Muscle layer of colon (tissue), 2 donors: ENCODE measurements around the gene SNX15.
"Not testable (repeated sequence)": the region's sequence is repeated elsewhere in the genome, so short reads cannot be mapped to it uniquely, and the experiment has no call there.

Experiments
- H3K27ac ChIP-seq: one replicate; pipeline ENCODE4 v1.7.0; 2013; ENCODE audit warnings: low read depth, mild to moderate bottlenecking, low read length, moderate library complexity
- H3K27me3 ChIP-seq, 2 donors: one replicate each; pipeline ENCODE4 v1.7.0; 2013; ENCODE audit warnings: low read length in 2 of 2, mild to moderate bottlenecking in 2 of 2; ENCODE audit not compliant: insufficient read depth in 2 of 2, control insufficient read depth in 1 of 2
- H3K36me3 ChIP-seq: one replicate; pipeline ENCODE4 v1.7.0; 2013; ENCODE audit warnings: mild to moderate bottlenecking, low read length; ENCODE audit not compliant: insufficient read depth
- H3K4me1 ChIP-seq: one replicate; pipeline ENCODE4 v1.7.0; 2013; ENCODE audit warnings: mild to moderate bottlenecking, low read length; ENCODE audit not compliant: insufficient read depth
- H3K4me3 ChIP-seq, 2 donors: one replicate each; pipeline ENCODE4 v1.7.0; 2013; ENCODE audit warnings: low read length in 2 of 2, low read depth in 1 of 2, mild to moderate bottlenecking in 1 of 2, moderate library complexity in 1 of 2
- H3K9ac ChIP-seq: one replicate; pipeline ENCODE4 v1.7.0; 2013; ENCODE audit warnings: low read length
- H3K9me3 ChIP-seq: one replicate; pipeline ENCODE4 v1.7.0; 2013; ENCODE audit warnings: mild to moderate bottlenecking, low read length
- donor health status: abdominal sarcoma.
- donor health status: Adenocarcinoma of cecum.

The SNX15 gene

GRCh38 chr11:64999478-64999877 lies 27.8 kb upstream of the SNX15 start:
- no peak overlapping the region for H3K4me3 ChIP-seq
- no peak overlapping the region for H3K27ac ChIP-seq
- no peaks in the 10 kb centered on the region for H3K36me3 ChIP-seq
- no peaks in the 10 kb centered on the region for H3K9me3 ChIP-seq
- peaks cover 21% of the 10 kb centered on the region for H3K4me1 ChIP-seq
- H3K9ac ChIP-seq, result no peak overlapping the region
- H3K27me3 ChIP-seq, result no peaks in the 10 kb centered on the region

DNA sequence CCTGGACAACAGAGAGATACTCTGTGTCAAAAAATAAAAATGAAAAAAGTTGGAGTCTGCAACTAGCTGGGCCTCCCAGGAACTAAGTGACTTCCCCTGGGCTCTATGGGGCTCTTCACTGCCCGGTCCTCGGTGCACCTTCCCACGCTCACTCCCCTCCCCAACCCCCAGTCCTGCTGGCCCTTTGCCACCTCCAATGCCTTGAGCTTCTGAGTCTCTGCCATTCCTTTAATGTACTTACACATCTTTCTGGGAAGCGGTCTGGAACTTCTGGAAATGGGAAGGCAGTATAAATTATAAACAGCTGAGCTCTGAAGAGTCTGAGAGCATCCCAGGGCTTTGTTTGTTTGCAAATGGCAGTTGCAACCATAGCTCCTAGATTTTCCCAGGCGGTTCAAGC lies 24.5 kb upstream of the SNX15 start:
- no peaks in the 10 kb centered on the region for H3K36me3 ChIP-seq
- H3K27ac ChIP-seq, result no peak overlapping the region
- H3K9ac ChIP-seq, result no peak overlapping the region
- H3K4me3 ChIP-seq, result no peak overlapping the region
- H3K4me1 ChIP-seq, result no peaks in the 10 kb centered on the region
- H3K9me3 ChIP-seq, result no peaks in the 10 kb centered on the region
- H3K27me3 ChIP-seq, result no peaks in the 10 kb centered on the region

- no peak overlapping the region for H3K4me3 ChIP-seq
- H3K9me3 ChIP-seq, result no peaks in the 10 kb centered on the region
- H3K9ac ChIP-seq, result no peak overlapping the region
- no peaks in the 10 kb centered on the region for H3K4me1 ChIP-seq
- no peaks in the 10 kb centered on the region for H3K27me3 ChIP-seq
- no peaks in the 10 kb centered on the region for H3K36me3 ChIP-seq
- no peak overlapping the region for H3K27ac ChIP-seq
Observed at GRCh38 chr11:65003282-65003681, 24.0 kb upstream of the SNX15 start.

DNA sequence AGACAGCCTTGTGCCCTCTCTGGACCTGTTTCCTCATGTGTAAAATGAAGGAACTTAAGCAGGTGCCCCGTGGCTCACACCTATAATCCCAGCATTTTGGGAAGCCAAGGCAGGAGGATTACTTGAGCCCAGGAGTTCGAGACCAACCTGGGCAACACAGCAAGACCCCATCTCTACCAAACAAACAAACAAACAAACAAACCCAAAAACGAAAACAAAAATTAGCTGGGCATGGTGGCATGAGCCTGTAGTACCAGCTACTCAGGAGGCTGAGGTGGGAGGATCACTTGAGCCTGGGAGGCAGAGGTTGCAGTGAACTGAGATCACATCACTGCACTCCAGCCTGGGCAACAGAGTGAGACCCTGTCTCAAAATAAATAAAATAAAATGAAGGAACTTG lies 23.3 kb upstream of the SNX15 start:
- not testable (repeated sequence) for H3K9ac ChIP-seq, H3K27ac ChIP-seq, H3K9me3 ChIP-seq, H3K4me1 ChIP-seq, H3K4me3 ChIP-seq, H3K27me3 ChIP-seq, H3K36me3 ChIP-seq

DNA sequence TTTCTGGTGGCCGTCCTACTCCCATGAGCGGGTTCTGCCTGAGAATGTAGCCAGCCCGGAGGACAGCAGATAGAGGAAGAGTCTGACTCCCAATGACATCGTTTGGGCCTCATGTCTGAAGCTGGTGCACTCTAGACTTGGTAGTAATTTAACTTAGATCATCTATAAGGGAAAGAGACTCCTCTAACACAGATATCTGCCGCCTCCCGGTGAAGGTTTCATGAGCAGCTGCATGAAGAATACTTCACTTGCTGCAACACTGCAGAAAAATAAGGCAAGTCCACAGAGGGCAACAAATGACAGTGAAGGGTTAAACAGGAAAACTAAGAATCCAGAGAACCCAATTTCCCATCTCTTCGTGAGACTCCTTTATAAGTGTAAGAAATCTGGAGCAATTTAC lies 19.2 kb upstream of the SNX15 start:
- no peaks in the 10 kb centered on the region for H3K9me3 ChIP-seq
- no peak overlapping the region for H3K27ac ChIP-seq
- no peaks in the 10 kb centered on the region for H3K27me3 ChIP-seq
- H3K4me1 ChIP-seq, result peaks cover 3% of the 10 kb centered on the region
- H3K36me3 ChIP-seq, result no peaks in the 10 kb centered on the region
- H3K9ac ChIP-seq, result no peak overlapping the region
- H3K4me3 ChIP-seq, result no peak overlapping the region

DNA sequence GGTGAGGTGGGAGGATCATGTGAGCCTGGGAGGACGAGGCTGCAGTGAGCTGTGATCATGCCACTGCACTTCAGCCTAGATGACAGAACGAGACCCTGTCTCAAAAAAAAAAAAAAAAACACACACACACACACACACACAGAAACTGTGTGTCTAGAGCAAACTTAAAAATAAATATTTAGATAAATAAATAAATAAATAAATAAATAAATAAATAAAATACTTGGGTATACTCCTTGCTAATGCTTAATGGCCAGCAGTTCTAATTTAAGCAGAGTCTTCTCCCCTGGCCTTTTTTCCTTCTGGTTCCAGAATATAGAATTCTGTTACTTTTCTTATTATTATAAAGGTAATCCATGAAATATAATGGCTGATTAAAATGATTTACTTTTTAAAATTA lies 18.4 kb upstream of the SNX15 start:
- Histone ChIP-seq H3K27ac (no peak overlapping the region), H3K4me1 (peaks cover 8% of the 10 kb centered on the region), H3K36me3 (no peaks in the 10 kb centered on the region), H3K9ac (no peak overlapping the region), H3K9me3 (no peaks in the 10 kb centered on the region), H3K27me3 (no peaks in the 10 kb centered on the region), H3K4me3 (no peak overlapping the region)

GRCh38 chr11:65013130-65013887 lies 13.9 kb upstream of the SNX15 start:
- Histone ChIP-seq H3K9me3 (no peaks in the 10 kb centered on the region), H3K4me3 (peak overlapping the region; percentile 82 to 92), H3K27ac (peak overlapping the region; percentile 99), H3K36me3 (peaks cover 8% of the 10 kb centered on the region), H3K4me1 (peaks cover 13% of the 10 kb centered on the region), H3K9ac (peak overlapping the region; percentile 93), H3K27me3 (no peaks in the 10 kb centered on the region)

- H3K4me3 ChIP-seq, result peak within 1 kb of the TSS; percentile 82 to 92
- peak within 1 kb of the TSS; percentile 93 for H3K9ac ChIP-seq
- peaks cover 13% of the 10 kb centered on the region for H3K4me1 ChIP-seq
Observed at GRCh38 chr11:65013888-65014725, 13.1 kb upstream of the SNX15 start, which contains the start of gene ARL2. TSS of gene ARL2 (plus strand) at chr11:65014160. CDS start at chr11:65014208, 48 bp downstream.

DNA sequence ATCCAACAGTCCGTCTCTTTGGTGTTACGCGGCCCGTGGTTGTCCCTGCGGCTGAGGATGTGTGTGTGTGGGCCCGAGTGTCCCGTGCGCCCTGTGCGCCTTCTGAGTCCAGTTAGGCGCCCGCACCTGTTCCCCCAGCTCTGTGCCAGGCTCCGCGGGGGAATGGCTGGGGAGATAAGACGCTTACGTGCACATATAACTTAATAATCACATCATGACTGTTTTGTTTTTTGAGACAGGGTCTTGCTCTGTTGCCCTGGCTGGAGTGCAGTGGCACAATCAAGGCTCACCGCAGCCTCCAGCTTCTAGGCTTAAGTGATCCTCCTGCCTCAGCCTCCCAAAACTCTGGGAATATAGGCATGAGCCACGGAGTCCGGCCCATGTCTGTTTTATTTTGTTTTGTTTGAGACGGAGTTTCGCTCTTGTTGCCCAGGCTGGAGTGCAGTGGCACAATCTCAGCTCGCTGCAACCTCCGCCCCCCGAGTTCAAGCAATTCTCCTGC lies 12.5 kb upstream of the SNX15 start:
- Histone ChIP-seq H3K27ac (peak overlapping the region; percentile 99), H3K4me1 (peaks cover 13% of the 10 kb centered on the region), H3K9me3 (no peaks in the 10 kb centered on the region), H3K9ac (peak overlapping the region; percentile 39), H3K36me3 (peaks cover 16% of the 10 kb centered on the region), H3K4me3 (peak overlapping the region; percentile 82 to 92), H3K27me3 (no peaks in the 10 kb centered on the region)

More at GRCh38 chr11:65013888-65014725, 13.1 kb upstream of the SNX15 start, which contains the start of gene ARL2:
- peak within 1 kb of the TSS; percentile 99 for H3K27ac ChIP-seq
- H3K27me3 ChIP-seq, result no peaks in the 10 kb centered on the region
- peaks cover 13% of the 10 kb centered on the region for H3K36me3 ChIP-seq
- no peaks in the 10 kb centered on the region for H3K9me3 ChIP-seq

DNA sequence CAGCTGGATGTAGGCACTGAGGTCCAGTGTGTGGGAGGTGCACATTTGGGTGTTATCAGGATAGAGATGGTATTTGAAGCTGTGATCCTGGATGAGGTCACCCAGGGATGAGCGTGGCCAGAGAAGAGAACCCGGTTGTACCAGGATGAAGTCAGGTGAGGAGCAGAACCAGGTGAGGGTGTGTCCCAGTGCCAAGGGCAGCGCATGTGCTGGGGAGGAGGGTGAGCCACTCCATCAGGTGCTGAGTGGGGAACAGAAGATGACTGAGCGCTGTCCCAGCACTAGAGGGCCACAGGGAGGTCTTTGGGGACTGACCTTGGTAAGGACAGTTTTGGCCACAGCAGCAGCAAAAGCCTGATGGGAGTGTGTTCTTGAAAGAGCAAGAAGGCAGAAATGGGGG lies 10.5 kb upstream of the SNX15 start:
- H3K4me1 ChIP-seq, result peaks cover 13% of the 10 kb centered on the region
- no peak overlapping the region for H3K27ac ChIP-seq
- no peaks in the 10 kb centered on the region for H3K27me3 ChIP-seq
- no peaks in the 10 kb centered on the region for H3K9me3 ChIP-seq
- H3K36me3 ChIP-seq, result peaks cover 27% of the 10 kb centered on the region
- H3K9ac ChIP-seq, result no peak overlapping the region
- no peak overlapping the region for H3K4me3 ChIP-seq

GRCh38 chr11:65017937-65018336 lies 9.3 kb upstream of the SNX15 start:
- Histone ChIP-seq H3K27ac (no peak overlapping the region), H3K27me3 (no peaks in the 10 kb centered on the region), H3K9me3 (no peaks in the 10 kb centered on the region), H3K9ac (no peak overlapping the region), H3K4me1 (peaks cover 11% of the 10 kb centered on the region), H3K4me3 (no peak overlapping the region), H3K36me3 (peaks cover 32% of the 10 kb centered on the region)
